HG03039 (cell line): ENCODE measurements around the gene CORO6.

Experiments used
- ATAC-seq: cut with Tn5 transposase; IDR thresholded peaks from one replicate; pipeline ENCODE4 v1.9.1; 2021; ENCODE audit warnings: mild to moderate bottlenecking, moderate library complexity; ENCODE audit not compliant: unreplicated experiment

Gene CORO6

DNA sequence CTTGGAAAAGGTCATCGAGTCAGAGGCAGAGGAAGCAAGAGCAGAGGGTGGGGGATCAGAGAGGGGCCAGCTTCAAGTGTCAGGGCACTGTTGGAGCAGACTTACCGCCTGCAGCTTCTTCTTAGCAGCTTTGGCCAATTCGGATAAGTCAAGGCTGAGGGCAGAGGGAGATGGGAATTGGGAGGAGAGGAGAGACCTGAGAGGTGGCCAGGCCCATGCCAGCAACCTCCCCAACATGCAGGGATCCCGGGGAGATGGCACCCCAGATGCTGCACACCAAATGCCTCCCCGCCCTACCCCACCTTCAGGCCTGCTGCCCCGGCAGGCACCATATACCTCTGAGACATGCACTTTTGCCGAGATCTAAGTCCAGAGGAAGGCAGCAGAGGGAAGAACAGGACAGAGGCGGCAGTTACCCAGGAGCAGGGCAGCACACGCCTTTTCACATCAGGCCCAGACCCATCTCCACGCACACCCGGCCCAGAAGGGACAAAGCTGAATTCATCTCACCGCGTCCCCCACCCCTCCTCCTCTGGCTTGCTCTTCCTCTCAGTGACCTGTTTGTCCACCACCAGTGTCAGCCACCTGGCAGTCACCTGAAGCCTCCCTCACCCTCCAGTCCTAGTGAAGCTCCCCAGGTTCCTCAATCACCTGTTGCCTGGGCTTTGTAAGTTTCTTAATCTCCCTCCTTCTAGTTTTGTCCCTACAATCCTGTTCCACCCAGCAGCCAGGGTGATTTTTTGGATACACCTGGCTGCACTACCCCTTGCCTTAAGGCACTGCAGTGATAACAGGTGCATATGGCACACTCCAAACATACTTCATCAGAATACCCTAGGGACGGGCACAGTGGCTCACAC, 43.9 kb downstream of the CORO6 start:
- ATAC-seq = no peak

DNA sequence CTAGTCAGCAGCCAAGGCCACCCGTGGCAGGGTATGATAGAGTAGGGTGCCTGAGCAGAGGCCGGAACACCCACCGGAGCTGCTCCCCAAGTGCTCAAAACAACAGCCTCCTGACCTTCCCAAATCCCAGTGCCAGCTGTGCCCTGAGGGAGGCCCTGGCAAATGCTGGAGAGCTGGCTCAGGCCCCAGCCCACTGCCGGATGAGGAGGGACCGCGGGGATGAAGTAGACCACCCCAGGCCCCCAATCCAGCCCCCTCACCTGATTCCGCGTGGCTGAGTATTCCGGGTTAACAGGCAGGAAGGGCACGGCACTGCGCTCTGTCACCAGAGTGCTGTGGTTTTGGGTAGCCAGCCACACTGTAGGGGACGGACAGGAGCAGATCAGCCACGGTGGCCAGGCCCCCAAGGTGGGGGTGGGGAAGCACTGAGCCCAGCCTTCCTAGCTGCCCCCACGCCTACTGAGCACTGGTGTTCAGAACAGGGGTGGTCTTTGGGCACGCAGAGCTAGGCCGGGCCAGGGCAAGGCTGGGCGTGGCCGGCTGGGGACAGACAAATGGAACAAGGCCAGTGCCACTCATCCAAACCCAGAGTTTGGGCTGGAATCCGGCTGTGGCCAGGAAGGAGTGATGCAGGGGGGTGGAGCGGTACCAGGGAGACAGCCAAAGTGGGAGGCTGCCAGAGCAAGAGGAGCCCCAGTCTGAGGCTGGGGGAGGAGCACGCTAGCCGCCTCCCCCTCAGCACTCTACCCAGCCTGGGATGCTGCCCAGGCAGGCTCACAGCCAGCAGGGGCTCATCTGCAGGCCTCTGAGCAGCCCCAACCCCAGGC, 45.1 kb downstream of the CORO6 start:
- ATAC-seq = no peak

DNA sequence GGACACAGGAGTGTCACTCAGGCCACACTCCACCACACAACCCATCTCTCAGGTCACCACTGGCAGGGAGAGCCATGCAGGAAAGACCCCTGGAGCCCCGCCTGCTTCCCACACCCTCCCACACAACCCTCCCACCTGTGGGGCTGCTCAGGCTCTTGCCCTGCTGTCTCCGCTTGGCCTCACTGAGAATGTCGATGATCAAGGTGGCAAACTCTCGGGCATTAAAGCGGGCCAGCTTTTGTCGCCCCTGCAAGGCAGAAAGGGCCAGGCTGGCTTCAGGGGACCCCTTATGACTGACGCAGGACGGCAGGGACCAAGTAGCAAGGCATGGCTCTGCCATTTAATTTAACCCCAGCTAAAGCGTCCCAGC, 45.7 kb downstream of the CORO6 start:
- ATAC-seq = no peak

DNA sequence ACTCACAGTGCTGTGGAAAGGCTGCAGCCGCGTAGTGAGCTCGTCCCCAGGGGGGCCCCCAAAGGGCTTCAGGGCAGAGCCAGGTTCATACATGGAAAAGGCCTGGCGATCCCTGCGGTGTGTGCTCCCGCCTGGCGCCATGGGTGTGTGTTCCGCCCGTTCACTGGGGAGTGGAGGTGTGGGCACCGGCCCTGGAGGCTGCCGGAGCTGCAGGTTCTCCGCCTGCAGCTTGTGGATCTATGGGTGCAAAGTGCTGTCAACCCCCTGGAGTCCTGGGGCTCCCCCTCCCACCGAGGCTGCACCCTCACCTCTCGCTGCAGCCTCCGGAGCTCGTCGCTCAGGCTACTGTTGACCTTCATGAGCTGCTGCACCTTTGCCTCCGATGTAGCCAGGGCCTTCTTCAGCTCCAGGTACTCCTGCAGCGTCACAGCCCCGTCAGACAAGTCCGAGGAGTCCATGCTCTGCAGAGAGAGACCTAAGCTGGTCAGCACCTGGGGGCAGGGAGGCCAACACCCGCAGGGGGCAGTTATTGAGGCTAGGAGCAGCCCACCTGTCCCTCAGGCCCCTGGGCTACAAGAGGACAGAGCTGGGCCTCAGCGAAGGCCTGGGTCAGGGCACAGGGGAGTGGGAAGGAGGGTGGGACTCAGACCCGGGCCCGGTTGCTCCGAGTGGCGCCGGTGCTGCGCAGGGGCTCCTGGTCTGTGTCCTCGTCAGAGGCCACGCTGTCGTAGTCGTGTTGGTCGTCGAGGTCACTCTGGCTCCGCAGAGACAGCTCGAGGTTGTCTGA, 46.3 kb downstream of the CORO6 start:
- no peak for ATAC-seq

DNA sequence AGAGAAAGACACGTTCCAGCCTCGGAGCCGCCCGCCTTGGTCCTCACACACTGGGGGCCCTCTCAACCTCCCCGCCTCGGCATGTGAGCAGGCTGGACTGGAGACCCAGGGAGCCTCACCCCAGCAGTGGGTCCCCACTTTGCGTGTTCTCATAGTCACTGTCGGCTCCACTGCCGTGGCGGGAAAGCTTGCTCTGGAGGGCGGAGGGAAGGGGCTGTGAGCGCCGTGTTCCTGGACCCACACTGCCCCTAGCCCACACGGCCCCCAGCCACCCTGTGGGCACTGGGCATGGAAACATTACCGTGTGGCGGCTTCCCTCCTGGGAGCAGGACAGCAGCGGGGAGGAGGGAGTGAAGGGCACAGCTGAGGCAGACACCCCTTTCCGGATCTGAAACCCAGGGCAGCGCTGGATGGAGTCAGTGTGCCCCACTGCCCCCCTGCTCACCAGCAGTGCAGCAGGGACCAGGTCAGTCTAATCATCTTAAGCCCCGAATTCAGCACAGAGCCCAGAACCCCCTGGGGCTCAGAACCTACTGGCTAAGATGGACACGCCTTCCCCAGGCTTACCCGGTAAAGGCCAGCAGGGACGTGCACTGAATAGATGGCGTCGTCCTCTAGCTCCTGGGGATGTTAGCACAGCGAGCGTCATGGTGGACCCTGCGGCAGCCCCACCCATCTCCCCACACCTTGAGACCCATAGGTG, 47.0 kb downstream of the CORO6 start:
- no peak for ATAC-seq

DNA sequence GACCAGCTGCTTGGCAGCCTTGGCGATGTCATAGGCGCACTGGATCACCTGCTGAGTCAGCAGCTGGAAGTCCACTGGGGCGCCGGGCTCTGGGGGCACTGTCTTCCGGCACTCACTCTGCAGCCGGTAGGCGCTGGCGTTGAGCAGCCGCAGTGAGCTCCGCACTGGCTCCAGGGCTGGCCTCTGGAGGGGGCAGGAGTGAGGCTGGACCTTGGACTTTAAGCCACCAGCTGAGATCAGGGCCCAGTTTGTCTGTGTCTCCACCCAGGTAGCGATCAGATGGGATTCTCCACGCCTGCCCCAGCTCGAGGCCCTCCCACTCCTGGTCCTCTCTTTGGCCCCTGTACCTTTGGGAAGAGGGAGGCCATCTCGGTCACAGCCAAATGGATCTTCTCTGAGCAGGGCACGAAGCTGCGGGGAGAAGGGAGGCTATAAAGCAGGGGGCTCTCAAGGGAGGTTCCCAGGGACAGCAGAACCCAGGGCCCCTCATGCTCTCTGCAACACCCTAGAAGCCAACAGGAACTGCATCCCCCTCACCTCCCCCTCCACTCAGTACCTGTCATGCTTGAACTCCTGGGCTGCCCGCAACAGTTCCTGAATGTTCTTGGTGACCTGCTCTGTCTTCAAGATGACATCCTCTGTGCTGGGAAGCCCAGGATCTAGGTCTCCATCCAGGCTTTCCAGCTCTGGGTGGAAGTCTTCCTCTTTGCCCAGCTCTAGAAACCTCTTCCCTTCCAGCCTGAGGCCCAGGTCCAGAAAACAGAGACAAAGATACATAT, 47.8 kb downstream of the CORO6 start:
- no peak for ATAC-seq

DNA sequence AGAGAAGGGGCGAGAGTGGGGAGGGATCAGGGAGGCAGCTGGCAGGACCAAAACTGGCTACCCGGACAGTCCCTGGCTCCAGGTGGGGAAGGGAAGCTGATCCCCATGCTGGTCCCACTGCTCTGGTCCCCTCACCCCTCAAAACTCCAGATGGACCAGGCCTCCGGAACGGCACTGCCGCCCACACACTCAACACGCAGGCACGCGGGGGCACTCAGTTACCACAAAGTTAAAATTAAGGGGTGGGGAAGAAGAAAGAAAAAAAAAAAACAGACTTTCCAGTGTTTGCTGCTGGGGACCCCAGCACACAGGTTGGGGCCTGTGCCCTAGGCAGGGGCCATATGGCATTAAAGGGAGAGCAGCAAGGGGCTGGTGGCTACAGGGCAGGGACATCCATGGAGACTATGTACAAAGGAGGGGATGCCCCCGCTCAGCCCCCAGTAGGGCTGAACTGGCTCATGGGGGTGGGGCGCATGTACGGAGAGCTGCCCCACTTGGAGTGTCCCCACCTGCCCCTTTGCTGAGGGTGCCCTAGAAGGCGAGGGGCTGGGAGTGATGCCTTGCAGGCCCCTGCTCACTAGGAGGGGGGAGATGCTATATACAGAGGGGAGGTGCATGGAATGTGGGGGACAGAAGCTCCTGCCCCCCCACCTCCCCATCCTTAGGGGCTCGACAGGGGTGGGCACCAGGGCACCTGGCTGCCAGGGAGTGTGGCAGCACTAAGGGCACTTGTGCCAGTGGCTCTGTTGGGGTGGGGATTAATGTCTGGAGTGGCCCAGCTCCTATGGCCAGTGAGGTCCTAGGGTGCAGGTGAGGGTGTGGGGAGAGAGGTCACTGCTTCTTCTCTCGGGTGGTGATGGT, 48.6 kb downstream of the CORO6 start:
- ATAC-seq = no peak

DNA sequence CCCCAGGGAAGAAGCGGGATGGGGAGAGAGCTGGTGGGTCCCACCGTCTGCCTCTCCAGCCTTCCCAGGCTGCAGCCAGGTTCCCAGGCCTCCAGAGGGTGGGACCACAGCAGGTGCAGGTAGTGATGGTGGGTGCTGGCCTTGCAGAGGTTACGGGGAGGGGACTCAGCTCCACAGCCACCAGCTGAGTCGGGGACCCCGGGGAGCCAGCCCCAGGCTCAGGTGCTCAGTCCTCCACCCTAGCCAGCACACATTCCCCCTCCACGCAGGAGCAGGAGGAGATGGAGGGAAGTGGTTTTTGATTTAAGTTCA, 49.2 kb downstream of the CORO6 start:
- ATAC-seq = no peak

DNA sequence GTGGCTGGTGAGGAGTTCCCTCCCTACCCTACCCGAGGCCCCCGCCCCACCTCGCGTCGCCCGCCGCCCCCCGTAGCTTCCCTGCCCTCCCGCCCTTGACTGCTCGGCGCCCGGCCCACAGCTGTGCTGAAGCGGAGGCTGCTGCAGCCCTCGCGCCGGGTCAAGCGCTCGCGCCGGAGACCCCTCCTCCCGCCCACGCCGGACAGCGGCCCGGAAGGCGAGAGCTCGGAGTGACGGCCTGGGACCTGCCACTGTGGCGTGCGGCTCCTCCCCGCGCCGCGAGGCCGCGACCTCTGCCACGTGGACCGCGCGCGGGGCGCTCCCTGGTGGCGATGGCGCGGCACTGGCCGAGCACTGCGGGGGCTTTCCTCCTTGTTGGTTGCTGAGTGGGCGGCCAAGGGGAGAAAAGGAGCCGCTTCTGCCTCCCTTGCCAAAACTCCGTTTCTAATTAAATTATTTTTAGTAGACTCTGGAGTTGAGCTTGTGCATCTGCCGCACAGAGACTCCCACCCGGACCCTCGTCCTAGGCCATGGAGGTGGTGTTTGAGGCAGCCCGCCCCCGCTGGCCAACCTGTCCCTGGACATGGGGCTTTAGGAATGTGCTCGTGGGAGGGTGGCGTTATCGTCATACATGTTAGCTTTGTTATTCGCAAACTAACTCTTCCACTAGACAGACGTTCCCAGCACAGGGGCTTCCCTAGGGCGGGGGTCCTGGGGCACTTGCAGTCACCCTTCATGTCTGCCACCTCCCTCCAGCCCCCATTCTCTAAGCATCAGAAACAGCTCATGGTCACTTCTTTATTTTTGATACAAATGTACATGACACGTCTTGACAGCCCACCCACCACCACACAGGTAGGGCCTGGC, 49.8 kb downstream of the CORO6 start:
- no peak for ATAC-seq

DNA sequence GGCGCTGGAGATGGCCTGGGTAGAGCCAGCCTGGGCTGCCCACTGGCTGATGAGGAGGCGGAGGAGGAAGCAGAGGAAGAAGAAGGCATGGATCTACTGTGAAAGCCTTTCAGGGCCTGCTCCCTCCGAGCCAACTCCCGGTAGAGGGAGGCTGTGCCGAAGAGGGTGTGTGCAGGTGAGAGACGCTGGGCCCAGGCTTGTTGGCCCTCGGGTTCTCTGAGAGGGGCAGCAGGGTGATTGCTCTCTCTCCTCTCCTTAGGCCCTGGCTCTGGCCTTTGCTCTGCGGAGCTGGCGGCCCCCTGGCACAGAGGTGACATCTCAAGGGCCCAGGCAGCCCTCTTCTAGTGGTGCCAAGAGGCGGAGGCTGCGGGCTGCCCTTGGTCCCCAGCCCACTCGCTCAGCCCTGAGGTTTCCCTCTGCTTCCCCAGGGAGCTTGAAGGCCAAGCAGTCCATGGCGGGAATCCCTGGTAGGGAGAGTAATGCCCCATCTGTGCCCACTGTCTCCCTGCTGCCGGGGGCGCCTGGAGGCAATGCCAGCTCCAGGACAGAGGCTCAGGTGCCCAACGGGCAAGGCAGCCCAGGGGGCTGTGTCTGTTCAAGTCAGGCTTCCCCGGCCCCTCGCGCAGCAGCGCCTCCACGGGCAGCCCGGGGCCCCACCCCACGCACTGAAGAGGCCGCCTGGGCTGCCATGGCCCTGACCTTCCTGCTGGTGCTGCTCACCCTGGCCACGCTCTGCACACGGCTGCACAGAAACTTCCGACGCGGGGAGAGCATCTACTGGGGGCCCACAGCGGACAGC, 50.6 kb downstream of the CORO6 start:
- ATAC-seq = no peak

DNA sequence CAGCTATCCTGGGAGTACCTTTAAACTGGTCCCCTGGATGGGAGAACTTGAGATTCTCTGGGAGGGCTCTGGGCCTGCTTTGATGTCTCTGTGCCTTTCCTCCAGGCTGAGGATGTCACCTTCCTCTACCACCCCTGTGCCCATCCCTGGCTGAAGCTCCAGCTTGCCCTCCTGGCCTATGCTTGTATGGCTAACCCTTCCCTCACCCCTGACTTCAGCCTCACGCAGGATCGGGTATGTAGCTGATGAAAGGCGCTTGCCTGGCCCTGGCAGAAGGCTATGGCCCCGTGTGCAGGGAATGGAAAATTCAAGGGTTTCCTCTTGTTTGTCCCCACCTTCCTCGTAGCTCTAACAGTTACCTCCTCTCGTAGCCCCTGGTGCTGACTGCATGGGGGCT, 51.2 kb downstream of the CORO6 start:
- ATAC-seq = no peak

DNA sequence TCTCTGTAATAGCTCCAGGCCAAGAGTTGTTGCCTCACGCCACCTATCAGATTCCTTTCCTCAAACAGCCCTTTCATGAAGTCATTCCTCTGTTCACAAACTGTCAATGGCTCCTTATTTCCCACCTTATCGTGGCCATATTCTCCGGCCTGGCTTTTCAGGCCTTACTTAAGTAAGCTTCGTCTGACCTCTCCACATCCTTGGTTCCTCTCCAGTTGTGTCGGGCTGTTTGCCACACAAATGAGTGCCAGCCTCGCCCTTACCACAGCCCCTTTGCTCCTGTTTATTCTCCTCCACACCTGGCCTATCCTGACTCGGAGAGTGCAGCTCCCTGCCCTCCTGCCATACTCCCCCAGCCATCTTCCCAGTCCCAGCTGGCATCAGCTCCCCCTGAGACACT, 52.2 kb downstream of the CORO6 start:
- no peak for ATAC-seq

DNA sequence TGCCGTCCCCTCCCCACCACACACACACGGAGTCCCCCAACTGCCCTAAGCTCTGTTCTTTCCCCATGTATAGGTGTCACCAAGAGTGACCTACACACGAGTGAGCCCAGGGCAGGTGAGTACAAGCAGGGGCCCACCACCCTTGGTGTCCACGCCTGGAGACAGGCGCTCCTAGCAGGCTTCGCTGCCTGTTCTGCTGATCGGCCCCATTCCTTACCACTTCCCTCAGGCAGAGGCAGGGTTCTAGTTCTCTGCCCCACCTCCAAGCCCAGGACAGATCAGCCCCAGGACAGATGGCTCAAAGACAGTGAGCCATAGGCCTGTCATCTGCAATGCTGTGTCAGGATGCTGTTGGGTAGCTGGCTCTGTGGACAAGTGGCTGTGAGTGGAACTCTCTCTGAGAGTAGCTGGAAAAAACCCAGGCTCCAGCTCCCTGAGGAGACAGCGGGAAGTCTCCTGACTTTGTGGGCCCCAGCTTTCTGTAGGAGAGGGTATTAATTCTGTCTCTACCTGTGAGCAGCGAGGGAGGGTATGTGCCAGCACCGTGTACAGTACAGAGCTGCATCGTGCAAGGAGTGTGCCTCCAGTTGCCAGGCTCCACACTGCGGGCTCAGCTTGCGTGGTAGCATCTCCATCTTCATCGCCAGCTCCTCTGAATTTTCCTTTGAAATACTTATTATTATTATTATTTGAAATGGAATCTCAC, 53.3 kb downstream of the CORO6 start:
- ATAC-seq = no peak

DNA sequence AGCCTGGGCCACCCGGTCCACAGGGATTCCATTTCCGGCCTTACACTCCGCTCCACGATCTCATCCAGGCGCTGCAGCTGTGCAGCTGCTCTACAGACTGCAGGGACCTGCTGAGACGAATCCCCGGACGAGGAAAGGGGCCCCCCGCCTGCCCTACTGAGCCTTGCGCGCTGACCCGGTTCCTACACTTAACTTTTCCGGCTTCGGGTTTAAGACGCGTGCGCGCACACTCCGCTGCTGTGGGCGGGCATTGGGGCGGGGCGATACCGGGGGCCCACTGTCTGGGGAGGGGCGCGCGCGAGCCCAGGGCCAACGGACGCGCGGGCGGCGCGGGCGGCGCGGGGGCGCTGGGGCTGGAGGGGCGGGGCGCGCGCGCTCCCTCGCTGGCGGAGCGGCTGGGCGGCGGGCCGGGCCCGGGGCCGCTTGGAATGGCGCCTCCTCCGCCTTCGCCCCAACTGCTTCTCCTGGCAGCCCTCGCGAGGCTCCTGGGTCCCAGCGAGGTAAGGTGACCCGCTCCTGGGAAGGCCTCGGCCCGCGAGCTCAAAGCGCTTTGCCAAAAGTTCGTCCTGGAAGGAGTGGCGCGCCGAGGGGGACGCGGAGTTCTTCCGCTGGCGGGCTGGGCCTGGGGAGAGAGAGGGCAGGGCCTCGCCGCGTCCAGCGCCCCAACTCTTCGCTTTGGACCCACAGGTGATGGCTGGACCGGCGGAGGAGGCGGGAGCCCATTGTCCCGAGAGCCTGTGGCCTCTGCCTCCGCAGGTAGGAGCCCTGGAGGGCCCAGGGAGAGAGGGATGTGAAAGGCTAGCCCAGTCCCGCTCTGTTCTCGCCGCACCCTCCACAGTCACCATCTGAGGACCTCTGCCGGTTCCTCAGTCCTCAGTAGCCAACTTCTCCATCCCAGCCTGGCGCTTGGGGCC, 54.1 kb downstream of the CORO6 start, which contains the start of gene TP53I13:
TP53I13 (plus strand) TSS at position 371 of the 914 bp plus-strand sequence; CDS start at position 429, 58 bp downstream.
- ATAC-seq = peak; percentile 35

DNA sequence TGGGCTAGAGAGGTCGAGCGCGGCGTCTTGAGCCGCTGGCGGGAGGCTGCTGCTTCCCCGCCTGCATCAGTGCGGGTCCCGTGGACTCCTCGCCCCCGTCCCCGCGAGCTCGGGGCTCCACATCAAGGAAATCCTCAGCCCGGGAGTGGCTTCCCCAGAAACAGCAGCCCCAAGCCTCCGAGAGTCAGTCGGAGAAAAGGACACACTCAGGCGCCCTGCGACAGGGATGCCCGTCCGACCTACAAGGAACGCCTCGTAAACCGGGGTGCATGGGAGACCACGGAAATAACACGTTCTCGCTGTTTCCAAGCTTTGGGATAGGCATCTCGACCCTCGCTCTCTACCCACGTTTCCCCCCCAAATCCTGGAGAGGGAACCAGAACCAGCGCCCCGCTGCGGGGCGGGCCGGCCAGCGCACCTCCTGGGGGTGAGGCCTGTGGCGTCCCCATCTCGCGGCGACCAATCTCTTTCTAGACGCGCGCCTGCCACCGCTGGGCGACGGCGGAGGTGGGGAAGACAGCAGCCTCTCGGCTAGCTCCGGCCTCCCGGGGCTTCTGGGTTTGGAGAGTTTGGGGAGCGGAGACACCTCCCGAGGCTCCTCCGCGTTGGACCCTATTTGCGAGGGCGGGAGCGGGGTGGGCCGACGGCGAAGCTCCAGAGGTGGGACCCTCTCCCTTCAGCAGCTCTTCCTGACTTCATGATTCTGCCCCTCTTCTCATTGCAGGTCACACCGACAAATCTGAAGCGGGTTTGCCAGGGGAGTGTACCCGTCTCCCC, 55.0 kb downstream of the CORO6 start:
- peak; percentile 32 for ATAC-seq
